H9 (cell line): ENCODE measurements around the gene CADPS. TPM values are rescaled to one million over a fixed set of nuclear protein-coding genes. Genes with fewer than 3 reads are reported as not detected.

ENCODE experiments used
- DNase-seq: peaks from one replicate; pipeline ENCODE4 v3.0.0-alpha.2; 2017
- H2AFZ ChIP-seq: one replicate; pipeline ENCODE4 v1.6.1; 2013; ENCODE audit warnings: mild to moderate bottlenecking, low read length, control low read depth, moderate library complexity
- H2AK5ac ChIP-seq: 2 replicates; pipeline ENCODE4 v1.6.1; 2013; ENCODE audit warnings: low read length, control low read depth, mixed read lengths; ENCODE audit not compliant: insufficient read length
- H2BK120ac ChIP-seq: one replicate; pipeline ENCODE4 v1.6.1; 2013; ENCODE audit warnings: low read depth, mild to moderate bottlenecking, low read length, control low read depth, inconsistent platforms; ENCODE audit not compliant: poor library complexity, severe bottlenecking
- H2BK12ac ChIP-seq: 2 replicates; pipeline ENCODE4 v1.6.1; 2013; ENCODE audit warnings: low read length, control low read depth, mixed read lengths, low read depth; ENCODE audit not compliant: insufficient read length
- H2BK15ac ChIP-seq: 2 replicates; pipeline ENCODE4 v1.6.1; 2013; ENCODE audit warnings: low read depth, low read length, control low read depth
- H2BK20ac ChIP-seq: one replicate; pipeline ENCODE4 v1.6.1; 2013; ENCODE audit warnings: low read depth, mild to moderate bottlenecking, low read length, control low read depth, inconsistent platforms; ENCODE audit not compliant: poor library complexity, severe bottlenecking
- H2BK5ac ChIP-seq: 2 replicates; pipeline ENCODE4 v1.6.1; 2013; ENCODE audit warnings: low read length, control low read depth, mixed read lengths; ENCODE audit not compliant: insufficient read length
- H3K14ac ChIP-seq: 2 replicates; pipeline ENCODE4 v1.6.1; 2013; ENCODE audit warnings: low read length, control low read depth; ENCODE audit not compliant: insufficient read depth
- H3K18ac ChIP-seq: 2 replicates; pipeline ENCODE4 v1.6.1; 2013; ENCODE audit warnings: low read depth, mild to moderate bottlenecking, mixed read lengths, low read length, control low read depth; ENCODE audit not compliant: insufficient read length
- H3K23ac ChIP-seq: 2 replicates; pipeline ENCODE4 v1.6.1; 2013; ENCODE audit warnings: low read length, control low read depth, mixed read lengths, low read depth; ENCODE audit not compliant: insufficient read length
- H3K23me2 ChIP-seq: 2 replicates; pipeline ENCODE4 v1.6.1; 2013; ENCODE audit warnings: low read depth, mild to moderate bottlenecking, mixed read lengths, low read length, control low read depth; ENCODE audit not compliant: insufficient read length, poor library complexity, severe bottlenecking
- H3K27ac ChIP-seq: 2 replicates; pipeline ENCODE4 v1.5.1; 2013; ENCODE audit warnings: low read length, control low read depth, mixed read lengths, low read depth; ENCODE audit not compliant: insufficient read length
- H3K27me3 ChIP-seq: 2 replicates; pipeline ENCODE4 v1.6.1; 2013; ENCODE audit warnings: low read length, control low read depth, inconsistent platforms; ENCODE audit not compliant: insufficient read depth
- H3K4ac ChIP-seq: 2 replicates; pipeline ENCODE4 v1.6.1; 2013; ENCODE audit warnings: low read depth, mild to moderate bottlenecking, control low read depth, inconsistent platforms, low read length, moderate library complexity
- H3K4me1 ChIP-seq: 2 replicates; pipeline ENCODE4 v1.6.1; 2013; ENCODE audit warnings: low read length, control low read depth, inconsistent platforms; ENCODE audit not compliant: insufficient read depth
- H3K4me2 ChIP-seq: 2 replicates; pipeline ENCODE4 v1.6.1; 2013; ENCODE audit warnings: low read length, control low read depth, mixed read lengths; ENCODE audit not compliant: insufficient read length, insufficient read depth
- H3K56ac ChIP-seq: 2 replicates; pipeline ENCODE4 v1.6.1; 2013; ENCODE audit warnings: low read depth, mild to moderate bottlenecking, mixed read lengths, low read length, control low read depth; ENCODE audit not compliant: insufficient read length
- H3K79me1 ChIP-seq: 2 replicates; pipeline ENCODE4 v1.6.1; 2013; ENCODE audit warnings: low read depth, mild to moderate bottlenecking, moderate library complexity, low read length, control low read depth, inconsistent platforms; ENCODE audit not compliant: insufficient read depth, poor library complexity, severe bottlenecking
- H3K79me2 ChIP-seq: 2 replicates; pipeline ENCODE4 v1.6.1; 2013; ENCODE audit warnings: low read length, control low read depth, inconsistent platforms; ENCODE audit not compliant: insufficient read depth
- H3K9ac ChIP-seq: 2 replicates; pipeline ENCODE4 v1.6.1; 2013; ENCODE audit warnings: low read length, control low read depth, mixed read lengths; ENCODE audit not compliant: insufficient read length; ENCODE audit errors: extremely low read depth
- H3K9me3 ChIP-seq: one replicate; pipeline ENCODE4 v1.6.1; 2013; ENCODE audit warnings: low read depth, low read length, inconsistent platforms; ENCODE audit not compliant: control insufficient read depth
- H3T11ph ChIP-seq: one replicate; pipeline ENCODE4 v1.6.1; 2013; ENCODE audit warnings: mild to moderate bottlenecking, low read length, control low read depth, inconsistent platforms
- H4K20me1 ChIP-seq: one replicate; pipeline ENCODE4 v1.6.1; 2013; ENCODE audit not compliant: control insufficient read depth, insufficient read length, insufficient read depth
- H4K5ac ChIP-seq: 2 replicates; pipeline ENCODE4 v1.6.1; 2013; ENCODE audit warnings: low read depth, mild to moderate bottlenecking, mixed read lengths, low read length, control low read depth; ENCODE audit not compliant: insufficient read length
- H4K8ac ChIP-seq: replicated peaks from 2 replicates; pipeline ENCODE4 v1.6.1; 2013; ENCODE audit warnings: low read length, control low read depth, mixed read lengths, low read depth; ENCODE audit not compliant: insufficient read length
- H4K91ac ChIP-seq: 2 replicates; pipeline ENCODE4 v1.6.1; 2013; ENCODE audit warnings: low read depth, mild to moderate bottlenecking, moderate library complexity, mixed read lengths, low read length, control low read depth; ENCODE audit not compliant: insufficient read length
- H3K27ac Mint-ChIP-seq, 3 experiments: 2 replicates in 2 of 3; 3 replicates in 1 of 3; pipeline ENCODE4 v1.8.0; 2020 to 2021; ENCODE audit warnings: mixed read lengths in 3 of 3, mild to moderate bottlenecking in 1 of 3, moderate library complexity in 1 of 3
- H3K27me3 Mint-ChIP-seq: 2 replicates; pipeline ENCODE4 v1.8.0; 2021; ENCODE audit warnings: low read depth, mild to moderate bottlenecking, moderate library complexity, mixed read lengths
- H3K36me3 Mint-ChIP-seq, 3 experiments: 2 replicates in 2 of 3; 3 replicates in 1 of 3; pipeline ENCODE4 v1.8.0; 2020 to 2021; ENCODE audit warnings: low read depth in 3 of 3, mixed read lengths in 3 of 3; ENCODE audit not compliant: insufficient read depth in 1 of 3
- H3K4me1 Mint-ChIP-seq, 2 experiments: 2 replicates each; pipeline ENCODE4 v1.8.0; 2020; ENCODE audit warnings: mixed read lengths in 2 of 2
- H3K4me3 Mint-ChIP-seq, 2 experiments: 2 replicates in 1 of 2; 3 replicates in 1 of 2; pipeline ENCODE4 v1.8.0; 2020 to 2021; ENCODE audit warnings: mild to moderate bottlenecking in 2 of 2, mixed read lengths in 2 of 2, moderate library complexity in 1 of 2
- H3K9me3 Mint-ChIP-seq, 2 experiments: 2 replicates in 1 of 2; 3 replicates in 1 of 2; pipeline ENCODE4 v1.8.0; 2020; ENCODE audit warnings: mild to moderate bottlenecking in 2 of 2, mixed read lengths in 2 of 2, moderate library complexity in 1 of 2
- WGBS: extraction: QIAGEN DNeasy Blood & Tissue Kit; methylation state at CpG from one replicate; pipeline ENCODE4 v1.1.7; 2013; ENCODE audit warnings: missing lambda C conversion rate, low lambda C conversion rate, mixed read lengths; ENCODE audit not compliant: insufficient read length; ENCODE audit errors: extremely low coverage; 5-methylcytosine and 5-hydroxymethylcytosine counted together
- total RNA-seq: library from RNA; stranded (reverse); gene quantifications from 2 replicates; pipeline ENCODE4 v1.2.1, GENCODE V29; 2021
- TF ChIP-seq, protein P1 (sequence below): fragments of 200-600 bp; sonication (generic); conservative IDR thresholded peaks from 3 replicates; pipeline ENCODE4 v1.8.0; 2021; ENCODE audit warnings: antibody characterized with exemption, mild to moderate bottlenecking

Gene CADPS
- total RNA-seq, 1 experiment from 2014 or later, result 6.6 TPM

DNA sequence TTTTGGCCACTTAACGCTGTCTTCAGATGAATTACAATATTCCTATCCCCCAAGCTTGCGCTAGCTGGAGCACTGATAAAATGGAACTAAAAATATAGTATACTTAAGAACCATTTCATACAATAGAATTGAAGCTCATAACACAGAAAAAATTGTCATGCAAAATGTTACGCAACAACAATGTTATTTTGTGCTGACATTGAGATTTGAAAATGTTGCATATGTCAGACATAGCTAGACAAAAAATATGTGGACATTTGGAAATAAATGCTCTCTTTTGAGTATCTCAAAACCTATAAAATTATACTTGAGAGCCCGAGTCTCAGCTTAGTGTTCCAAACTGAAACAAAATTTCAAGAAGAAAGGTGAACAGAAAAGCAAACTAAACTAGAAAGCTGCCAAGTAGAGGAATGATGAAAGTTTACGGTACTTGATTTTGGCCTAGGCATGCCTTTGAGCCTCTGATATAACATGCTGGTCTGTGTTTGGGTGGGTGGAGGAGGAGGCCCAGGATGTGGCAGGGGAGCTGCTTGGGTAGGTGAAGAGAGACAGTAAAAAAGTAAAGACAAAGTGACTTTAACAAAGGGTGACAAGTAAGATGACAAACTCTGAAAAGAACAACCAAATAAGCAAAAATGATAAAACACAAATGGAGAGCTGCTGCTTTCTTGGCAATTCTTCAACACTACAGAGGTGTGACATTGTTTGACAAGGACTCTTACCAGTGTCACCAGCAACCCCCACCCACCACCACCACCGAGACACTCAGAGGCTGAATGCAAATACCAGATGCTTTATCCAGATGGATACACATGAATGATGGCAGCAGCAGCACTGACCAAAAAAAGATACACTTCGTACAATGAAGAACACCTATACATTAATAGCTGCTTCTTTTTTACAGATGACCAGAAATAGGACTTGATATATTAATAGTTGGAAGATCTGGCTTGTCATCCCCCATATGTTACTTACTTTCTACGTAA is 372.6 kb downstream of the CADPS start:
- no CpG with 5 or more reads among the region's 8 CpGs for WGBS
- no peak overlapping the region for H2BK12ac ChIP-seq
- no peak overlapping the region for H3K27ac Mint-ChIP-seq

More for the DNA sequence above, 372.6 kb downstream of the CADPS start:
- H2AK5ac ChIP-seq, result no peak overlapping the region
- peaks cover 5 to 9% of the 10 kb centered on the region in 2 experiments for H3K4me1 Mint-ChIP-seq
- no peak for DNase-seq
- no peak overlapping the region for H4K5ac ChIP-seq
- no peak overlapping the region for H4K91ac ChIP-seq
- no peak overlapping the region for H4K8ac ChIP-seq
- no peak overlapping the region for H3K4me3 Mint-ChIP-seq
- H4K20me1 ChIP-seq, result no peaks in the 10 kb centered on the region
- no peak overlapping the region for H3K4ac ChIP-seq
- no peaks in the 10 kb centered on the region for H3K9me3 Mint-ChIP-seq
- H3K23me2 ChIP-seq, result no peaks in the 10 kb centered on the region
- H3K4me1 ChIP-seq, result no peaks in the 10 kb centered on the region
- no peak overlapping the region for H3K56ac ChIP-seq
- no peaks in the 10 kb centered on the region for H3K27me3 ChIP-seq
- H2BK20ac ChIP-seq, result no peak overlapping the region
- H2BK5ac ChIP-seq, result no peak overlapping the region
- no peak overlapping the region for H2BK15ac ChIP-seq
- H3K4me2 ChIP-seq, result no peak overlapping the region
- H3K79me2 ChIP-seq, result no peaks in the 10 kb centered on the region
- TF ChIP-seq, protein P1, sequence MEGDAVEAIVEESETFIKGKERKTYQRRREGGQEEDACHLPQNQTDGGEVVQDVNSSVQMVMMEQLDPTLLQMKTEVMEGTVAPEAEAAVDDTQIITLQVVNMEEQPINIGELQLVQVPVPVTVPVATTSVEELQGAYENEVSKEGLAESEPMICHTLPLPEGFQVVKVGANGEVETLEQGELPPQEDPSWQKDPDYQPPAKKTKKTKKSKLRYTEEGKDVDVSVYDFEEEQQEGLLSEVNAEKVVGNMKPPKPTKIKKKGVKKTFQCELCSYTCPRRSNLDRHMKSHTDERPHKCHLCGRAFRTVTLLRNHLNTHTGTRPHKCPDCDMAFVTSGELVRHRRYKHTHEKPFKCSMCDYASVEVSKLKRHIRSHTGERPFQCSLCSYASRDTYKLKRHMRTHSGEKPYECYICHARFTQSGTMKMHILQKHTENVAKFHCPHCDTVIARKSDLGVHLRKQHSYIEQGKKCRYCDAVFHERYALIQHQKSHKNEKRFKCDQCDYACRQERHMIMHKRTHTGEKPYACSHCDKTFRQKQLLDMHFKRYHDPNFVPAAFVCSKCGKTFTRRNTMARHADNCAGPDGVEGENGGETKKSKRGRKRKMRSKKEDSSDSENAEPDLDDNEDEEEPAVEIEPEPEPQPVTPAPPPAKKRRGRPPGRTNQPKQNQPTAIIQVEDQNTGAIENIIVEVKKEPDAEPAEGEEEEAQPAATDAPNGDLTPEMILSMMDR, result no peak
- H3K9me3 ChIP-seq, result no peaks in the 10 kb centered on the region
- no peak overlapping the region for H2BK120ac ChIP-seq
- no peak overlapping the region for H3K23ac ChIP-seq
- no peak overlapping the region for H3K9ac ChIP-seq
- H3T11ph ChIP-seq, result no peak overlapping the region
- no peaks in the 10 kb centered on the region; the same call in 1 of the 2 replicates for H3K27me3 Mint-ChIP-seq
- H3K18ac ChIP-seq, result no peak overlapping the region
- H2AFZ ChIP-seq, result no peak overlapping the region
- H3K14ac ChIP-seq, result no peak overlapping the region
- no peak overlapping the region for H3K27ac ChIP-seq
- H3K79me1 ChIP-seq, result no peaks in the 10 kb centered on the region
- H3K36me3 Mint-ChIP-seq, result no peaks in the 10 kb centered on the region
